Uterus (tissue), 4 donors: ENCODE measurements around the gene LRRC71. TPM values are rescaled to one million over a fixed set of nuclear protein-coding genes. Genes with fewer than 3 reads are reported as not detected.

Source experiments
- DNase-seq, 2 donors: peaks; one replicate each; pipeline ENCODE4 v3.0.0-alpha.2; 2019 to 2020
- H3K27ac ChIP-seq, 2 donors: fragments of 200-600 bp; sonication (generic); 1 replicate in 1 of 2; 2 replicates in 1 of 2; pipeline ENCODE4 v1.5.1; 2016 to 2018
- H3K27me3 ChIP-seq, 2 donors: fragments of 200-600 bp; sonication (generic); one replicate each; pipeline ENCODE4 v1.5.1; 2018 to 2019; ENCODE audit warnings: control low read depth in 1 of 2
- H3K36me3 ChIP-seq, 2 donors: fragments of 200-600 bp; sonication (generic); one replicate each; pipeline ENCODE4 v1.5.1; 2019; ENCODE audit warnings: control low read depth in 1 of 2
- H3K4me1 ChIP-seq, 2 donors: fragments of 200-600 bp; sonication (generic); one replicate each; pipeline ENCODE4 v1.5.1; 2018 to 2019; ENCODE audit warnings: control low read depth in 1 of 2
- H3K4me3 ChIP-seq, 2 donors: fragments of 200-600 bp; sonication (generic); 1 replicate in 1 of 2; 2 replicates in 1 of 2; pipeline ENCODE4 v1.5.1; 2018 to 2019; ENCODE audit warnings: mild to moderate bottlenecking in 1 of 2
- H3K9me3 ChIP-seq, 2 donors: fragments of 200-600 bp; sonication (generic); one replicate each; pipeline ENCODE4 v1.5.1; 2019; ENCODE audit warnings: control low read depth in 1 of 2
- CTCF ChIP-seq, 4 experiments: fragments of 200-600 bp in 2 of 4; fragments of 450-650 bp in 2 of 4; sonication (generic) in 2 of 4; IDR thresholded peaks; one replicate each; pipeline ENCODE4 v1.5.1; 2016 to 2019; ENCODE audit warnings: antibody characterized with exemption in 4 of 4, mild to moderate bottlenecking in 2 of 4, moderate library complexity in 1 of 4
- POLR2A ChIP-seq, 2 donors: fragments of 450-650 bp; IDR thresholded peaks; one replicate each; pipeline ENCODE4 v1.6.1; 2016; ENCODE audit warnings: antibody characterized with exemption in 2 of 2, mild to moderate bottlenecking in 1 of 2, moderate library complexity in 1 of 2
- intact Hi-C: fragments of 100-400 bp; cut with DNase I; formaldehyde crosslinking; loops from one replicate; pipeline ENCODE4 v1.15.1; 2023; ENCODE audit warnings: low total_unique reads
- total RNA-seq, 4 donors: library from RNA; depleted of rRNA in 3 of 4; stranded (reverse); fragments of >200 nt in 3 of 4; gene quantifications; one replicate each; pipeline versions ENCODE4 v1.1.0 to v1.2.4, GENCODE V29; 2014 to 2023
- donor health status: DM: yes; HTN: yes; CAD: no.

Gene LRRC71
- total RNA-seq, 4 donors from 2014 or later, result 0.48 to 3.8 (median 0.91) TPM; not detected in 1

- Histone ChIP-seq H3K4me1 (no peaks in the 10 kb centered on the region), H3K9me3 (no peaks in the 10 kb centered on the region), H3K27me3 (no peaks in the 10 kb centered on the region), H3K27ac (no peak overlapping the region), H3K4me3 (no peak overlapping the region), H3K36me3 (no peaks in the 10 kb centered on the region)
- TF ChIP-seq POLR2A (IDR thresholded peaks at IDR 0.05) (no peak), CTCF (IDR thresholded peaks at IDR 0.05) (no peak)
- intact Hi-C loops, result loop anchor here (10.0 kb wide), 1 partner anchor 191 kb away; no protein-coding TSS in a partner anchor
- no peak for DNase-seq
Measured at GRCh38 chr1:156885880-156886355, 34.5 kb upstream of the LRRC71 start.

DNA sequence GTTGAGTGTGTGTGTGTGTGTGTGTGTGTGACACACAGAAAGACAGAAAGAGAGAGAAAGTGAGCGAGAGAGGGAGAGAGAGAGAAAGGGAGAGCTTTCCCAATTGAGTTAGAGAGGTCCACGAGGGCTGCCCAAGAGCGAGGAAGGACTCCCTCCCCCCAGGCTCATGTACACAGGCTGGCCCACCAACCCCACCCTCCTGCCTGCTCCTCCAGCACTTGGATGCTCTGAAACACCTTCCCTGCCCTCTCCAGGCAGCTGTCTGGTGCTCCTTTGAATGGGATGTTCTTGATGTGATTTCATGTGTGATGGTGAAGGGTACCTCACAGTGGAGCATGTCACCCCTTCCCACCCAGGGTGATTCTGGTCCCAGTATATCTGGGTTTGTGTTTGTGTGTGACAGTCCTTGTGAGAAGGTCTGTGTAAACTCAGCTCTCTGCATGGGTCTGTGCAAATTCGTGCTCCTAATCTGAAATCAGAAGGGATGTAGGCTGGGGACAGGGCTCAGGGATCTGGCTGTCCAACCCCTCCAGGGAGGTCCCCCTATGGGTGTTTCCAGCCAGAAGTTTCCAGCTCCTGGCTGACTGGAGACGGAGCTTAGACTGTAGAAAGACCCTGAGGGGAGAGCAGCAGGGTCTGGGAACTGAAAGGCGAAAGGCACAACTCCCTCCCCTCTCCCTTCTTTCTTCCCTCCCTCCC lies 33.7 kb upstream of the LRRC71 start:
- no peak for DNase-seq
- no peaks in the 10 kb centered on the region for H3K4me1 ChIP-seq
- H3K4me3 ChIP-seq, result no peak overlapping the region
- H3K27me3 ChIP-seq, result no peaks in the 10 kb centered on the region
- no peaks in the 10 kb centered on the region for H3K9me3 ChIP-seq
- no peaks in the 10 kb centered on the region for H3K36me3 ChIP-seq
- H3K27ac ChIP-seq, result no peak overlapping the region
- intact Hi-C loops, result loop anchor here (10.0 kb wide), 1 partner anchor 192 kb away; no protein-coding TSS in a partner anchor
- TF ChIP-seq POLR2A (IDR thresholded peaks at IDR 0.05), result no peak
- TF ChIP-seq CTCF (IDR thresholded peaks at IDR 0.05), result no peak

- H3K36me3 ChIP-seq, result no peaks in the 10 kb centered on the region
- no peaks in the 10 kb centered on the region for H3K27me3 ChIP-seq
- intact Hi-C loops, result loop anchor here (10.0 kb wide), 1 partner anchor 193 kb away; no protein-coding TSS in a partner anchor
- no peak for DNase-seq
- TF ChIP-seq POLR2A (IDR thresholded peaks at IDR 0.05) (no peak), CTCF (IDR thresholded peaks at IDR 0.05) (no peak)
- H3K4me1 ChIP-seq, result no peaks in the 10 kb centered on the region
- H3K9me3 ChIP-seq, result no peaks in the 10 kb centered on the region
- H3K27ac ChIP-seq, result no peak overlapping the region
- H3K4me3 ChIP-seq, result no peak overlapping the region
Measured at GRCh38 chr1:156887317-156887716, 33.1 kb upstream of the LRRC71 start.

- H3K4me1 ChIP-seq, result peaks cover 0 to under 1% of the 10 kb centered on the region in 2 donors
- no peaks in the 10 kb centered on the region for H3K9me3 ChIP-seq
- H3K27ac ChIP-seq, result no peak overlapping the region
- intact Hi-C loops, result loop anchor here (10.0 kb wide), 1 partner anchor 193 kb away; no protein-coding TSS in a partner anchor
- H3K27me3 ChIP-seq, result no peaks in the 10 kb centered on the region
- no peak overlapping the region for H3K4me3 ChIP-seq
- TF ChIP-seq POLR2A (IDR thresholded peaks at IDR 0.05), result no peak
- no peak for TF ChIP-seq CTCF (IDR thresholded peaks at IDR 0.05)
- H3K36me3 ChIP-seq, result no peaks in the 10 kb centered on the region
- no peak for DNase-seq
Measured at GRCh38 chr1:156887734-156888133, 32.7 kb upstream of the LRRC71 start.
